ENCODE data around the gene ABCB11. TPM values are rescaled to one million over a fixed set of nuclear protein-coding genes. Genes with fewer than 3 reads are reported as not detected.
A peak's percentile ranks its signal among the peaks of the same experiment; 100 is the strongest.

ABCB11 gene
- total RNA-seq, 1 experiment from 2014 or later = not detected

DNA sequence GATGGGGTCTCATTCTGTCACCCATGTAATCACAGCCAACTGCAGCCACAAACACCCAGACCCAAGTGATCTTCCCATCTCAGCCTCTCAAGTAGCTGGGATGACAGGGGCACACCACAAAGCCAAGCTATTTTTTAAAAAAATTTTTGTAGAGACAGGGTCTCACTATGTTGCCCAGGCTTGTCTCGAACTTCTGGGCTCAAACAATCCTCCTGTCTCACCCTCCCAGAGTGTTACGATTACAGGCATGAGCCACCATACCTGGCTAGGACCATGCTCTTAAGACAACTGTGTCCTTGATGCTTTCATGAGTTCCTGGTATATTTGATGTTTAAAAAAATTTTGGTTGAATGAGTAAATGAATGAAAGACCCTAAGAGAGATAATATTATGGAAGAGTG lies 19.4 kb downstream of the ABCB11 start:
- H3K4me2 ChIP-seq = peak overlapping the region; percentile 39; the same call in 1 of the 2 replicates
- intact Hi-C loops (cut with micrococcal nuclease; ENCODE audit: unreplicated experiment) = loop anchor here (1.0 to 5.0 kb wide), 3 partner anchors 27 to 86 kb away; no protein-coding TSS in a partner anchor

GRCh38 chr2:169010633-169011460 lies 20.3 kb downstream of the ABCB11 start:
- Histone ChIP-seq H3K79me2 (ENCODE audit: low read depth) (no peaks in the 10 kb centered on the region), H3K9me2 (ENCODE audit: insufficient read depth) (no peaks in the 10 kb centered on the region), H3K36me3 (ENCODE audit: low read depth) (no peaks in the 10 kb centered on the region), H3K27ac (no peak overlapping the region), H4K20me1 (ENCODE audit: insufficient read depth) (no peaks in the 10 kb centered on the region), H3K9me3 (ENCODE audit: insufficient read depth, low read depth) (peaks cover 5% of the 10 kb centered on the region; the same call in 1 of the 2 replicates), H3F3A (ENCODE audit: insufficient read depth, low read depth) (peaks cover 6% of the 10 kb centered on the region; the same call in 1 of the 2 replicates), H3K4me3 (no peak overlapping the region), H3K27me3 (ENCODE audit: insufficient read depth, low read depth) (no peaks in the 10 kb centered on the region), H3K4me2 (no peak overlapping the region), H3K4me1 (replicated peaks; ENCODE audit: insufficient read depth) (peaks cover 17% of the 10 kb centered on the region), H2AFZ (no peak overlapping the region)
- ChIA-PET CTCF (no interaction called here), POLR2A (ENCODE audit: unreplicated experiment) (no interaction called here)
- BruUV-seq (replicated peaks) = no TSS peak
- no peak for TF ChIP-seq EZH2 (IDR thresholded peaks at IDR 0.05; ENCODE audit: low read depth)
- TF ChIP-seq, protein P1, sequence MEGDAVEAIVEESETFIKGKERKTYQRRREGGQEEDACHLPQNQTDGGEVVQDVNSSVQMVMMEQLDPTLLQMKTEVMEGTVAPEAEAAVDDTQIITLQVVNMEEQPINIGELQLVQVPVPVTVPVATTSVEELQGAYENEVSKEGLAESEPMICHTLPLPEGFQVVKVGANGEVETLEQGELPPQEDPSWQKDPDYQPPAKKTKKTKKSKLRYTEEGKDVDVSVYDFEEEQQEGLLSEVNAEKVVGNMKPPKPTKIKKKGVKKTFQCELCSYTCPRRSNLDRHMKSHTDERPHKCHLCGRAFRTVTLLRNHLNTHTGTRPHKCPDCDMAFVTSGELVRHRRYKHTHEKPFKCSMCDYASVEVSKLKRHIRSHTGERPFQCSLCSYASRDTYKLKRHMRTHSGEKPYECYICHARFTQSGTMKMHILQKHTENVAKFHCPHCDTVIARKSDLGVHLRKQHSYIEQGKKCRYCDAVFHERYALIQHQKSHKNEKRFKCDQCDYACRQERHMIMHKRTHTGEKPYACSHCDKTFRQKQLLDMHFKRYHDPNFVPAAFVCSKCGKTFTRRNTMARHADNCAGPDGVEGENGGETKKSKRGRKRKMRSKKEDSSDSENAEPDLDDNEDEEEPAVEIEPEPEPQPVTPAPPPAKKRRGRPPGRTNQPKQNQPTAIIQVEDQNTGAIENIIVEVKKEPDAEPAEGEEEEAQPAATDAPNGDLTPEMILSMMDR (conservative IDR thresholded peaks at IDR 0.05) = no peak
- DNase-seq = no peak
- intact Hi-C loops (cut with micrococcal nuclease; ENCODE audit: unreplicated experiment) = loop anchor here (5.0 kb wide), 1 partner anchor 86 kb away; no protein-coding TSS in a partner anchor

More for the DNA sequence above, 19.4 kb downstream of the ABCB11 start:
- DNase-seq = no peak
- BruUV-seq (replicated peaks) = no TSS peak
- Histone ChIP-seq H3K79me2 (ENCODE audit: low read depth) (no peaks in the 10 kb centered on the region), H3K4me1 (replicated peaks; ENCODE audit: insufficient read depth) (peaks cover 17% of the 10 kb centered on the region), H3K36me3 (ENCODE audit: low read depth) (no peaks in the 10 kb centered on the region), H2AFZ (0 out of 2 replicates have a peak overlapping the region, but pooled peaks have one; percentile 39), H3F3A (ENCODE audit: insufficient read depth, low read depth) (peaks cover 6% of the 10 kb centered on the region; the same call in 1 of the 2 replicates), H3K9me3 (ENCODE audit: insufficient read depth, low read depth) (peaks cover 5% of the 10 kb centered on the region; the same call in 1 of the 2 replicates), H3K27ac (peak overlapping the region; percentile 81), H4K20me1 (ENCODE audit: insufficient read depth) (no peaks in the 10 kb centered on the region), H3K4me3 (no peak overlapping the region), H3K27me3 (ENCODE audit: insufficient read depth, low read depth) (no peaks in the 10 kb centered on the region), H3K9me2 (ENCODE audit: insufficient read depth) (no peaks in the 10 kb centered on the region)
- POLR2A ChIA-PET (ENCODE audit: unreplicated experiment) = no interaction called here
- TF ChIP-seq, protein P1 (conservative IDR thresholded peaks at IDR 0.05) = no peak
- no peak for TF ChIP-seq EZH2 (IDR thresholded peaks at IDR 0.05; ENCODE audit: low read depth)
- CTCF ChIA-PET = no interaction called here

DNA sequence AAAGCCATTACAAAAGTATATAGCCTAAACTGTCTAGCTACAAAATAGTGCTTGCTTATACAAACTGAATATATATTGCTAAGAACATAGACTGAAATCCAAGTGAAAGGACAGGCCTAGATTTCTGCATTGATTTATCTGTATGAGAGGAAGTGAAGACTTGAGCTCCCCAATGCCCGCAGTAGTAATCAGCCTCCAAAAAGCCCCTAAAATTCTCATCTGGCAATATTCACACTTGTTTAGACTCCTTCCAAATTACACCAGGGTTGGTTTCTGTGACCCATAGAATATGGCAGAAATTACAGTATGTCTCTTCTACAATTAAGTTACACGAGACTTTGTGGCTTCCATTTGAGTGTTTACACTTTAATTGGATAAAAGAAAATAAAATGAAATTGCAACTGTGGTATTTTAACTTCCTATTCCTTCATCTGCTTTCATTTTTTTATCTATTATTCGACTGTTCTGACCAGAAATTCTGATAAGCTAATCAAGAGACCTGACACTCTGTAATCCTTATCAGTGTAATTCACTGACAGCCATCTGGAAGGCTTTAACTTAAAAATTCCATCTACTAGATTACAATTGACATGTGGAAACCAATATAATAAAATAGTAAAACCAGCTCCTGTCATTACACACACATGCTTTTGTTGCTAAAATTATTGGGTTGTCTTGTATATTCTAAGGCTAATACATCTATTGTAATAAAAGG lies 21.1 kb downstream of the ABCB11 start:
- DNase-seq = no peak
- H3K9me3 ChIP-seq (ENCODE audit: insufficient read depth, low read depth) = peaks cover 5% of the 10 kb centered on the region; the same call in 1 of the 2 replicates
- no peaks in the 10 kb centered on the region for H3K36me3 ChIP-seq (ENCODE audit: low read depth)
- POLR2A ChIA-PET (ENCODE audit: unreplicated experiment) = no interaction called here
- H3K79me2 ChIP-seq (ENCODE audit: low read depth) = no peaks in the 10 kb centered on the region
- H3K27me3 ChIP-seq (ENCODE audit: insufficient read depth, low read depth) = no peaks in the 10 kb centered on the region
- no TSS peak for BruUV-seq (replicated peaks)
- no peak overlapping the region for H3K4me2 ChIP-seq
- H3K4me3 ChIP-seq = no peak overlapping the region
- no peaks in the 10 kb centered on the region for H3K9me2 ChIP-seq (ENCODE audit: insufficient read depth)
- no peaks in the 10 kb centered on the region for H4K20me1 ChIP-seq (ENCODE audit: insufficient read depth)
- H3F3A ChIP-seq (ENCODE audit: insufficient read depth, low read depth) = peaks cover 6% of the 10 kb centered on the region; the same call in 1 of the 2 replicates
- no peak overlapping the region for H3K27ac ChIP-seq
- H3K4me1 ChIP-seq (replicated peaks; ENCODE audit: insufficient read depth) = peaks cover 17% of the 10 kb centered on the region
- H2AFZ ChIP-seq = no peak overlapping the region
- intact Hi-C loops (cut with micrococcal nuclease; ENCODE audit: unreplicated experiment) = loop anchor here (5.0 kb wide), 1 partner anchor 87 kb away; no protein-coding TSS in a partner anchor
- TF ChIP-seq, protein P1 (conservative IDR thresholded peaks at IDR 0.05) = no peak
- TF ChIP-seq EZH2 (IDR thresholded peaks at IDR 0.05; ENCODE audit: low read depth) = no peak
- CTCF ChIA-PET = no interaction called here
